CD4-positive, alpha-beta T cell treated with Interleukin-2 at 100 ng/mL for 4 hours (primary cell): ENCODE results near the gene CEP72.
"Not testable (repeated sequence)": the region's sequence is repeated elsewhere in the genome, so short reads cannot be mapped to it uniquely, and the experiment has no call there.

Source experiments
- DNase-seq: peaks from one replicate; pipeline ENCODE4 v3.0.0-alpha.2; 2020; ENCODE audit warnings: low spot score

The CEP72 gene, protein sequence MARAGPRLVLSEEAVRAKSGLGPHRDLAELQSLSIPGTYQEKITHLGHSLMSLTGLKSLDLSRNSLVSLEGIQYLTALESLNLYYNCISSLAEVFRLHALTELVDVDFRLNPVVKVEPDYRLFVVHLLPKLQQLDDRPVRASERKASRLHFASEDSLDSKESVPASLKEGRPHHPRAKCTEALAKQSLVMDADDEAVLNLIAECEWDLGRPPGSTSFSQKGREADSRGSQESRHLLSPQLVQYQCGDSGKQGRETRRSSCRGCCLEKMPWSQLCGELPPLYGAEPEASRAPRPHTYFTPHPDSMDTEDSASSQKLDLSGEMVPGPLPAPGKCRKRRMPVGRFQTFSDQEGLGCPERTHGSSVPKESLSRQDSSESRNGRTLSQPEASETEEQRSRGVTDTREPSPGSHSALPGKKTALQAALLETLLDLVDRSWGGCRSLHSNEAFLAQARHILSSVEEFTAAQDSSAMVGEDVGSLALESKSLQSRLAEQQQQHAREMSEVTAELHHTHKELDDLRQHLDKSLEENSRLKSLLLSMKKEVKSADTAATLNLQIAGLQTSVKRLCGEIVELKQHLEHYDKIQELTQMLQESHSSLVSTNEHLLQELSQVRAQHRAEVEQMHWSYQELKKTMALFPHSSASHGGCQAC

DNA sequence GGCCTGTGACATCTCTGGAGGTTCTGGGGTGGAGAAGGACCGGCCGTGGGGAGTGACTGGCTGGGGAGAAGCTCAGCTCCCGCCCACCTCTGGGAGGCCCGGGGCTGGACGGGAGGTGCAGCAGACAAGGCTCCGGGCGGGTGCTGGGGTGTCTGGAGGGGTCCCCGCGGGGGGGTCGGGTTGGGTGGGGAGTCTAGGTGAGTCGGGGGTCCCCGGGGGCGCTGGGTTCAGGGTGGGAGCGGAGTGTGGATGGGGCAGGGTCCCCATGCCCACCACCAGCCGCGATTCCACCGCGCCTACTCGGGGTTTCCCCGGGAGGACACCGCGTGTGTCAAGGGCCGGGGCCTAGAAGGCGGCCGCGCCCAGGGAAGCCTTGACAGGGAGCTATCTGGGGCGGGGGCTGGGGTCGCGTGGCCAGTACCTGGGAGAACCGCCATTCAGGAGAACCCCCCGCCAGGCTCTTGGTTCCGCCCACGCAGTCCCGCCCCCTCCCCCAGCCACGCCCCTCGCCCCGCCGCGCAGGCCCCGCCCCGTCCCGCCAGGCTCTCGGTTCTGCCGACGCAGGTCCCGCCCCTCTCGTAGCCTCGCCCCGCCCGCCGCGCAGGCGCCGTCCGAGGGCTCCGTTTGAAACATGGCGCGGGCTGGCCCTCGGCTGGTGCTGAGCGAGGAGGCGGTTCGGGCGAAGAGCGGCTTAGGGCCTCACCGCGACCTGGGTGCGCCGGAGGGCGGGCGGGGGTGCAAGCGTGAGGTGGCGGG is at the start of gene CEP72:
TSS of gene CEP72 (plus strand) at position 610 of the 756 bp plus-strand sequence. CDS start at position 632, 22 bp downstream.
- DNase-seq, result peak; percentile 93

DNA sequence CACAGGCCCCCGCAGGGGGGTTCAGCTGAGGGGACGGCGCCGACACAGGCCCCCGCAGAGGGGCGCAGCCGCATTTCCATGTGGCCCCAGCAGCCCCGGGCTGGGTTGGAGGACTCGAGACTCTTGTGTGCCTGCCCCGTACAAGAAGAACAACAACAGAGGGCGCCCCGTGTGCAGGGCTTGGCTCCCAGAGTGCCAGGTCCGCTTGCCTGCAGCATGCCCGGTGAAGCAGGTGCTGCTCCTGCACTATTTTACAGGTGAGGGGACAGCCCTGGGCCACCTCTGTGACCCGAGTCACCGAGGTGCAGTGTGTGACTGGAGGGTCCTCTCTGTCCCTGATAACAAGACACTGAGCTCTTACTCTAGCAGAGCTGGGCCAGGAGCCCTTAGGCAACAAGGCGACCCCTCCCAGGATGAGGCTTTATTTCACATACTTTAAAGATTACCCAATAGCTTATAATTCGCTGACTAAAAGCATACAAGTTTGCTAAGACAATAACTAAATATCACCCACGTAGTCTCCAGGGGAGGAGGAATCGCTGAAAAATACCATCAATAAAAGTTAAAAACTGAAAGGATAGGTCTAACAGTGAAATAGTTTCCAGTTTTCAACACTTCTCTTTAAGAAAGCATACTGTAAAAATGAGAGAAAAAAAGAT is 46.2 kb upstream of the CEP72 start:
- DNase-seq, result no peak

DNA sequence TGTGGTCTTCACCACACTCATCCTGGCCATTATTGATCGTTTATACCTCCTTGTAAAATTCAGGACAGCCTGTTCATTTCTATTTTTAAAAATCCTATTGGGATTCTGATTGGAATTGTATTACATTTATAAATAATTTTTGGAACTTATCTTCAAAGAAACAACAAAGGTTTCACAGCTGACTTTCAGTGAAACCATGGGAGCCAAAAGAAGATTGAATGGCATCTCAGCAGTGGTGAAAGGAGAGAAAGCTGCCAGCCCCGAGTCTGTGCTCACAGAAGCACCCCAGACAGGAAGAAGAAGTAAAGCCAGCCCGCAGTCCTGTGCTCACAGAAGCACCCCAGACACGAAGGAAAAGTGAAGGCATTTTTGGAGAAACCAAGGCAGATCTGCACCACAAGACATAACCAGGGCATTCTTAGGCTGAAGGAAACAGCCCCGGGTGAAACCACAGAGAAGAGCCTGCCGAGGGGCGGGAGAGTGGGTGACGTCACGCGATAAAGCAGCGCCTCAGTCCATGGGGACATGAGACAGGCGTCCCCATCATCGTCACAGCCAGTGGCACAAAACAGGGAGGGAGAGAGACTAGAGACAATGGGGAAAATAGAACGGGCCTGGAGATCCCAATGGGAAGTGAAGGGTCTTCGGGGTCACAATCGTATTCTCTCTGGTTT is 45.4 kb upstream of the CEP72 start:
- DNase-seq, result no peak

DNA sequence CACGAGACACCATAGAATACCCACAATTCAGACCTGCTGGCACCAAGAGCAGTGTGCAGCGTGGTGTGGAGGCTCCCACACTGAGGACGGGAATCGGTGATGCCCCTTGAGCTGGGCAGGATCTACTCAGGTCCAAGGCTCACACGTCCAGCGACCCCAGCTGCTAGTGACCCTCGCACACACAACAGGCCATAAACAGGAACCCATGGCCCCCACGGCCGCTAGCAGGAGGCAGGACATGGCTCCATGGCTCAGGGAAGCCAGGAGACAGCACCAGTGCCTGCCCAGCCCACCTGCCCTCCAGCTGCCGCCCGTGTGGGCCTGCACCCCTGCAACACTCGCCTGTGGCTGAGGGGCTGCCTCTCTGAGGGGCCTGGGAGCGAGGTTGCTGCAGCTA is 44.5 kb upstream of the CEP72 start:
- DNase-seq, result no peak

DNA sequence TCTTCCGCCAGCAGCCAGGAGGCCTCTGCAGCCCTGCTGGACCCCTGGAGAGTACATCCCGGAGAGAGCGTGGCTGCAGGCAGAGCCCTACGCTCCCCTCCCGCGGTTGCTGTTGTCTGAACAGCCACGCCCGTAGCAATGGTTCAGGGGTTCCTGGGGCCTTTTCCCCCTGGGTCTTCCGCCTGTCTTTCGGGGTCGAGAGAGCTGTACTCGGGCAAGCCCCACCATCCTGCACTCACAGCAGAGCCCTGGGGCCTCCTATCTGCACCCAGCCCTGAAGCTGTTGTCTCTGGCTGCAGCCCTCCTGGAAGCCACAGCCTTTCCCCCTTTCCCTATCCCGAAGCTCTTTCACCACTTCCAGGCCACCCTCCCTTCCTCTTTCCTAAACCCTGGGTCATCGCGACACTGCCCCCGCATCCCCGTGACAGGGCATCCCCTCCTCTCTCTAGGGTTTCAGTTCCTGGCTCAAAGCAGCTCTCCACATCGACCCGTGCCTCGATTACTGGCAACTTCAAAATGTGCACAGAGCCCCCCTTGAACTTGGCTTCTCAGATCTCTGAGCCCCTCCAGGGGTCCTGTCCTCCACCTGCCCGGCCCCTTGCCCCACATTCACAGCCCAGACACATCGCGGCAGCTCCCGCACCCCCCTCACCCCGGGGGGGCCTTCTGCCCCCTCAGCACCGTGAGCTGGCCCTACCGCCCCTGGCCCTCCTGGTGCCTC is 43.9 kb upstream of the CEP72 start:
- DNase-seq, result no peak

DNA sequence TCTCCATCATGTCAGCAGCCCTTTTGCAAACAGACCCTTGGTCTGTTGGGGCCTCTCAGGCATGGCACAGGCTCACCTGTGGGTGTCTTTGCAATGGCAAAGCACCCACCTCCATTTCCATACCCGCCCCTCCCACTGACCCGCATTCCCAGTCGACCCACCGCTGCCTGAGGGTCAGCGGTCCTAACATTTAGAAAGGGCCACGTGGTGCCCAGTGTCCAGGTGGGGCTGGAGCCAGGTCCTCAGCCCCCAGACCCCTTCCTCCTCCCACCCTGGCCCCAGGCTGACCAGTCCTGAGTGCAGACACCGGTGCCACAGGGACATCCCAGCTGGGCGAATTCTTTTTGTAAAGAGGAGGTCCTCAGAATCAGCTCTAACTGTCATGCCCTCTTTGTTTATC is 43.3 kb upstream of the CEP72 start:
- no peak for DNase-seq

DNA sequence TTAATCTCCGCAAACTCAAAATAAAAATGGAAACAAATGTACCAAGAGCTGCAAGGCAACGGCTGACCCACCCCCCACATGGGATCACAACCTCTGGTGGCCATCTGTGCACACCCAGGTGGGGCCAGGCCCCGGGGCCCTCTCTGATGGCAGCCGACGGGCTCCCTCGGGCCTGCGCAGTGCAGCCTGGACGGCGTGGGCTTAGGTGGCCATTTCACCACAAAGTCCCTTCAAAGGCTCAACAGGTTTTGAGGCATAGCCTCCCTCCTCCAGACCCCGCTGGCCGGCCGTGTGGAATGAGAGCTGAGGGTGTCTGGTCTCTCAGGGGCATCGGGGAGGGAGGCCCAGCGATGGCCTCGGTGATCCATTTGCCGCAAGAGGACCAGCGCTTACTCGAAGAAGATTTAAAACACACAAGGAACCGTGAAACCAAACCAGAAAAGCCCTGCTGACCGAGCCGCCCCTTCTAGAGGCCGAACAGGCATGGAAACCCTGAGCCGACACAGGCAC is 42.7 kb upstream of the CEP72 start:
- no peak for DNase-seq

DNA sequence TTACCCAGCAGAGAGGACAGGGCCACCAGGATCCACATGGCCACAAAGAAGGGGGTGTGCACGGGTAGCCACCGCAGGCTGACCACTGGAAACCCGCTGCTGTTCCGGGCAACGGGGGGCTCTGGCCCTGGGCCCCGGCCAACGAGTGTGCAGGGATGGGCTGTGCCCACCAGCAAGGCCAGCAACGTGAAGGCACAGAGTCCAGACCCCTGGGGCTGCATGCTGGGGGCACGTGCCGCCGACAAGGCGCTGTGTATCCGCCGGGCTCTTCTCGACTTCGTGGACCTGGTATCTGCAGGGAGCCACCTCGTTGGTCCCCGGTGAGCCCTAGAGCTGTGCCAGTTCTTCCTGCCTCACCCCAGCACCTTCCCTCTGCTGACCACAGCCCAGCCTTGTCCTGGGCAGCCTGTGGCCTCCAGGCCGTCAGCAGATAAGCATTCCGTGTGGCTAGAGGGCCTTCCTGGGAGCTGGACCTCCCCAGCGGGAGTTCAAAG is 42.2 kb upstream of the CEP72 start:
- DNase-seq, result no peak

DNA sequence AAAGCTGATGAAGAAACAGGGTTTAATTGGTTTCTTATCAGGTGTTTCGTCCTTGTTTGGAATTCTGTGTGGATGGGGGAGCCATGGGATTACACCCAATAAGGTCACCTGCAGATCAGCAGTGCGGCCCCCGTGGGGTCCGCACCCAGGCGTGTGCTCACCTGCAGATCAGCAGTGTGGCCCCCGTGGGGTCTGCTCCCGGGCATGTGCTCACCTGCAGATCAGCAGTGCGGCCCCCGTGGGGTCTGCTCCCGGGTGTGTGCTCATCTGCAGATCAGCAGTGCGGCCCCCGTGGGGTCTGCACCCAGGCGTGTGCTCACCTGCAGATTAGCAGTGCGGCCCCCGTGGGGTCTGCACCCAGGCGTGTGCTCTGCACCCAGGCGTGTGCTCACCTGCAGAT is 41.7 kb upstream of the CEP72 start:
- DNase-seq, result no peak

DNA sequence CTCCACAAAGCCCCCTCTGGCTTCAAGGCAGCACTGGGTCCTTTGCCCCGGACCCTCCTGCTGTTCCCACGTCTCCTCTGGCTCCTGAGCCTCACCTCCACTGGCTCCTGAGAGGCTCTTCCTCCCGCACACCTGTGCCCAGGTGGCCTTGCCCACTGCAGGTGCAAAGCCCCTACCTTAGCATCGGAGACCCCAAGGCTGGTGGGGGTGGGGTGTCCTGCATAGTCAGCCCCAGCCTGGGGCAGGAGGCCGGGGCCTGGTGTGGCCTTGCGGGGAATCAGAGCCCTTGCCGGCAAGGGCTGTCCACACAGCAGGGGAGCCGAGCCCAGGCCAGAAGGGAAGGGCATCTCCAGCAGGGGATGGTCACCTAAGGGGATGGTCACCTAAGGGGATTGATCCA is 41.3 kb upstream of the CEP72 start:
- no peak for DNase-seq

DNA sequence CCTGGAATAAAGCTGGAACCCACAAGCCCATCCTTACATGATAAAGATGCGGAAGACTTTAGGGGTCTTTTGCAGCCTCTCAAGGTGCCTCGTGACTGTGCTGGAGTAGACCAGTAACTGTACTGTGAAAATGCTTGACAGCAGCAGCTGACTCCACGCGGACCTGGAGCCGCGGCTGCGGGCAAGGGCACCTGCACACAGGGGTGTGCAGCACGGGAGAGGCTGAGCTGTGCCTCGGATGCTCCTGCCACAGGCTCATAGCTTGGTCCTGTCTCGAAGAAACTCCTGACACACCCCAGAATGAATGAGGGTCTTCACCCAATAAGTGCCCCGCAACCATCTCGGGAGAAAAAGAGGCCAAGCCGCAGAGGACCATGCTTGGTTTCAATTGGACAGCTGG is 40.3 kb upstream of the CEP72 start:
- no peak for DNase-seq

DNA sequence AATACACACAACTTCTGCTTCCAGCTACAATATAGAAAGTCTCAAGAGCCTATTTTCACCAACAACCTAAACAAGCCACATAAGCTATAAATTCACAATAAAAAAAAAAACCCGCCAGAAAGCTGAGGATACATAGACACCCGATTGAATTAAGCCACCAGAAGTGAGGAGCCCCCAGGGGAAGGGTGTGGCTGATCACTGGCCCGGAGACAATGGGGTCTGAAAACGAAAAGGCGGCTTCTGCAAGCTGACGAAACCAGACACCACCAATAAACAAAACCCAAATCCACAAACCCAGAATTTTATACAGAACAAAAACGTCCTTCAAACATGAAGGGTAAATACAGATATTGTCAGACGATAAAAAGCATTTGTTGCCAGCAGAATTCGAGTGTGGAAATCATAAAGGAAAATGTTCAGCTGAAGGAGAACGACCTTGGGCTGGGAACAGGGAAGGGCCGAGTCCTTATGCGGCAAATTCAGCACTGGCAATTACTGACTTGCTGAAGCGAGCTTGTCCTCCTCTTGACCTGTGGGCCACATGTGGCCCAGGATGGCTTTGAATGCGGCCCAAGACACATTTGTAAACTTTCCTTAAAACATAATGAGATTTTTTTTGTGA is 39.6 kb upstream of the CEP72 start:
- DNase-seq, result no peak

DNA sequence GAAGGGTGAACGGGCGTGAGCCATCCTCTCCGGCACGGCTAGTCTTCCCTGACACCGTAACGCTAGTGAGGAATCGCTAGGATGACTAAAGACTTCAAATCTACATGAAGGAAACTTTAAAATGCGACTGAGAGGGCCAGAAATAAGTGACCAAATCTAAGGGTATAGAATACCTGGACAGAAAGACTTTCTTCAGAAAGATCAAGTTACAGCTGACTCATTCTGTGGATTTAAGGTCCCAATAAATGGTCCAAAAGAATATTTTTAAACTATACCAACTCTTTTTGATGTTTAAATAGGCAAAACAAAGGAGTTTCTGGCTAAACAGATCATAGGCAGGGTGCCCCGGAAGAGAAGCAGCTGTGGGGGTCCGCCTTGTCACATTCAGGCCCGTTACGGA is 38.9 kb upstream of the CEP72 start:
- DNase-seq, result no peak

DNA sequence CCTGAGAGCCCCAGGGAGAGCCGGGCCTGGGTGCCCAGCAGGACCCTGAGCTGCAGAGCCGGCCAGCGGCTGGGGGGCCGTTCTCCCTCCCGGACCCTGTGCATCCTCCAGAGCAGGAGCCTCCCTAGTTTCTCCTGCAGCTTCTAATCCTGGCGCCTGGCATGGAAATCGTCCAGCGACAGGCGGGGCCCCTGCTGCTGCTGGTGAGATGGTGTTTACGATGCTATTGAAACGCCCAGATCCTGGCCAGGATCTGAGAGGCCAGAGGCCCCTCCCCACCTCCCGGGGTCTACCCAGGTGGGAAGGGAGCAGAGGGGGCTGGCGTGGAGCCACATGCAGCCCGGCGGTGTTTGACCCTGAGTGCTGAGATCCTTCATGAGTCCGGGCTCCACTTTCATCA is 38.2 kb upstream of the CEP72 start:
- DNase-seq, result no peak

DNA sequence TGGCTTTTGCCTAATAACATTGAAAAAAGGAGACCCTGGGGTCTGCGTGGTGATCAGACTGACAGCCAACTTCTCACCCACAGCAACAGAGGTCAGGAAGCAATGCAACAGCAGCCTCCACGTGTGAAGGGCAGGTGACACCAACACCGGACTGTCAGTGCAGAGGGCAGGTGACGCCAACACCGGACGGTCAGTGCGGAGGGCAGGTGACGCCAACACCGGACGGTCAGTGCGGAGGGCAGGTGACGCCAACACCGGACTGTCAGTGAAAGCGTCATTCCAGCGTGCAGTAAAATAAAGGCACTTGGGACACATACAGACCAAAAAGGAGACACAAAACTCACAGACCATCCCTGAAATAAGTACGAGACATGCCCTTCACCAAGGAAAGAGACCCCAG is 37.2 kb upstream of the CEP72 start:
- DNase-seq, result no peak

DNA sequence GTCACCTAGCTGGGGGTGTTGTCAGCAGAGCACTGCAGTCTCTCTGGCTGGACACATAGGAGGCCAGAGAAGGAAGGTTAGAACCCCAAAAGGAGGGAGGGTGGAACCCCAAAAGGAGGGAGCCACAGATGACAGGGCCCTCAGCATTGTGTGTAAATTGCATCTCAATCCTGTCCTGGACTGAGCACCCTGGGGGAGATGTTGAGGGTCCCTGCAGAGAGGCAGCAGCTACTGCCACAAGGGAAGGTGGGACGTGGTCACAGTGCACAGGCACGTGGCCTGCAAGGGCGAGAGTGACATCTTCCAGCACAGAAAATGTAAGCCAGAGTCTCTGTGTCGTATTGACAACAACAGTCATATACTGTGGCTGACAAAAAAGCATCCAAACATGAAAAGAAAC is 36.5 kb upstream of the CEP72 start:
- no peak for DNase-seq

DNA sequence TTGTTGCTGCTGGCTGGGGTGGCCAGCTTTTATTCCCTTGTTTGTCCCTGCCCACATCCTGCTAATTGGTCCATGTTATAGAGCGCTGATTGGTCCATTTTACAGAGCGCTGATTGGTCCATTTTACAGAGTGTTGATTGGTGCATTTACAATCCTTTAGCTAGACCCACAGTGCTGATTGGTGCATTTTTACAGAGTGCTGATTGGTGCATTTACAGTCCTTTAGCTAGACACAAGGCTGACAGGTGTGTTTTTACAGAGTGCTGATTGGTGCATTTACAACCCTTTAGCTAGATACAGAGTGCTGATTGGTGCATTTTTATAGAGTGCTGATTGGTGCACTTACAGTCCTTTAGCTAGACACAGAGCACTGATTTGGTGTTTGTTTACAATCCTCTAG is 34.9 kb upstream of the CEP72 start:
- not testable (repeated sequence) for DNase-seq

DNA sequence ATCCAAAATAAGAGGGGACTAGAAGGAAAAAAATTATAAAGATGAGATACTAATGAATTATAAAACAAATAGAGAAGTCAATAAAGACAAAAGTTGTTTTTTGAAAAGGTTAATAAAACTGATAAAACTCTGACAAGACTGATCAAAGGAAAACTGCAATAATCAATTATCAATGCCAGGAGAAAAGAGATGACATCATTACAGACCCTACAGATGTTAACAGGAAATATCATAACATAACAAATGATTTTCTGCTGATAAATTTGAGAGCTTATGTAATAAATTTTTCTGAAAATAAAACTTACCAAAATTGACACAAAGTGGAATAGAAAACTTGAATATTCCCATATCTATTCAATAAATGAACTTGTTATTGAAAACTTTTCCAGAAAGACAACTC is 34.3 kb upstream of the CEP72 start:
- DNase-seq, result no peak

DNA sequence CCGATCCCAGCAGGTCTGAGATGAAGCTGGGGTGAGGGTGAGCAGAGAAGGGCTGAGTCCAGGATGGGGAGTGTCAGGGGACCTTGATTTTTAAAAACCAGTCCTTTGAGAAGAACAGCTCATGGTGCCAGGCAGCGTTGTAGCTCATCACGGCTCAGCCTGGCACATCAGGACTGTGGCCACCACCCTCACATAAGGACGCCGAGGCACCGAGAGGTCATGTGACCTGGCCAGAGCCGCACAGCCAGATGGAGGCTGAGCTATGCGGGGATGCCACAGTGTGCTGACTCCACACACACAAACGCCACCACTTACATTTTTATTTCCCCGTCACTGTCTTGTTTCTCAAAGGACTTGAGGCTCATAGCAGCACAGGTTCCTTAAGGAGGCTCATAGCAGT is 32.9 kb upstream of the CEP72 start:
- DNase-seq, result no peak

DNA sequence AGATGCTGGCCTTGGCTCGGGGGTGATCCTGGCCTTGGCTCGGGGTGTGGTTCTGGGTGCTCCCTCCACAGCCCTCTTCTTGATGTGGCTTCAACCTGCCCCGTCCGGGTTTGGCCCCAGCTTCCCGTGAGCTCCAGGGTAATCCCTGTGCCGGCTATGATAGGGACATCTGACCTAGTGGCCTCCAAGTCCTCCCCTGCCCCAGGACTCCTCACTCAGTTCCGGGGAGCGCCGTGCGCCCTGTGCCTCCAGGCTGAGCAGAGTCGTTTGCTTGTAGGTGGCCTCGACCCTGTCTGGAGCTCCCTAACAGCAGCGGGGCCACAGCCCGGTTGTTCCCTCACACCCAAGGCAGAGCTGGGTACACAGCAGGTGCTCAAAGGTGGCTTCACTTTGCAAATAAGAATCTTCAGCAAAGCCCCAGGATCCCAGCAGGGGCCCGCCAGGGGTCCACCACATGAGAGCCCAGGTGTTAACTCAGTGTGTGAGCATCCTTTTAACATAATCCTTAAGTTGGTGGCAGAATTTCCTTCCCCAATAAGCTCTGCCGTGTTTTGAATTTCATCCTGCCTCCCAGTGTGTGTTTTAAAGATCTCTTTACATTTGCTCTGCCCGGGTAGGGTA is 32.3 kb upstream of the CEP72 start:
- no peak for DNase-seq
